Natural killer cell (primary cell): Measurements from ENCODE around the gene GGT1. TPM values are rescaled to one million over a fixed set of nuclear protein-coding genes. Genes with fewer than 3 reads are reported as not detected.
"Not testable (repeated sequence)": the region's sequence is repeated elsewhere in the genome, so short reads cannot be mapped to it uniquely, and the experiment has no call there.

ENCODE experiments used
- ATAC-seq, 3 donors: fragments of 150-1000 bp in 2 of 3; fragments of 200-7000 bp in 1 of 3; cut with Tn5 transposase; 1 replicate in 1 of 3; 2 replicates in 2 of 3; pipeline ENCODE4 v1.10.0; 2021; ENCODE audit warnings: mild to moderate bottlenecking in 2 of 3, moderate library complexity in 2 of 3
- DNase-seq, 2 donors: peaks; one replicate each; pipeline versions ENCODE4 v3.0.0 to v3.0.0-alpha.2; 2013 to 2021; ENCODE audit warnings: mixed read lengths in 1 of 2
- H3K27ac ChIP-seq: one replicate; pipeline ENCODE4 v1.5.1; 2013; ENCODE audit warnings: mild to moderate bottlenecking, low read length
- H3K27me3 ChIP-seq: one replicate; pipeline ENCODE4 v1.6.1; 2013; ENCODE audit warnings: low read length; ENCODE audit not compliant: control insufficient read depth, insufficient read depth
- H3K36me3 ChIP-seq: one replicate; pipeline ENCODE4 v1.6.1; 2013; ENCODE audit warnings: low read length; ENCODE audit not compliant: control insufficient read depth, insufficient read depth
- H3K4me1 ChIP-seq: one replicate; pipeline ENCODE4 v1.6.1; 2013; ENCODE audit warnings: low read length; ENCODE audit not compliant: control insufficient read depth, insufficient read depth
- H3K4me3 ChIP-seq: one replicate; pipeline ENCODE4 v1.5.1; 2013; ENCODE audit warnings: low read length
- H3K9me3 ChIP-seq: one replicate; pipeline ENCODE4 v1.6.1; 2013; ENCODE audit warnings: low read length; ENCODE audit not compliant: control insufficient read depth, insufficient read depth
- H3K27ac Mint-ChIP-seq, 2 donors: one replicate each; pipeline ENCODE4 v1.8.0; 2022; ENCODE audit warnings: mild to moderate bottlenecking in 2 of 2, mixed read lengths in 2 of 2, moderate library complexity in 1 of 2
- H3K27me3 Mint-ChIP-seq, 2 donors: one replicate each; pipeline ENCODE4 v1.8.0; 2022; ENCODE audit warnings: low read depth in 2 of 2, mixed read lengths in 2 of 2
- H3K36me3 Mint-ChIP-seq: one replicate; pipeline ENCODE4 v1.8.0; 2022; ENCODE audit warnings: mixed read lengths
- H3K4me1 Mint-ChIP-seq, 2 donors: one replicate each; pipeline ENCODE4 v1.8.0; 2022; ENCODE audit warnings: mixed read lengths in 2 of 2
- H3K4me3 Mint-ChIP-seq: one replicate; pipeline ENCODE4 v1.8.0; 2022; ENCODE audit warnings: mild to moderate bottlenecking, moderate library complexity, mixed read lengths
- H3K9me3 Mint-ChIP-seq, 2 donors: one replicate each; pipeline ENCODE4 v1.8.0; 2022; ENCODE audit warnings: mixed read lengths in 2 of 2
- WGBS: methylation state at CpG from one replicate; pipeline ENCODE4 v1.1.7; 2013; ENCODE audit warnings: missing lambda C conversion rate; ENCODE audit not compliant: insufficient coverage; 5-methylcytosine and 5-hydroxymethylcytosine counted together
- intact Hi-C: fragments of 100-400 bp; cut with micrococcal nuclease; formaldehyde crosslinking; loops from one replicate; pipeline ENCODE4 v1.14.2; 2022
- total RNA-seq, 4 donors: library from RNA; stranded (reverse); fragments of 120-200 nt in 1 of 4; gene quantifications; one replicate each; pipeline versions ENCODE4 v1.2.3 to v1.2.4, GENCODE V29; 2013 to 2022

The GGT1 gene
- total RNA-seq, 3 donors from 2014 or later (not counting 1 experiment from before 2014, with no cell fraction given), result 4.0 to 11.9 (median 7.0) TPM

DNA sequence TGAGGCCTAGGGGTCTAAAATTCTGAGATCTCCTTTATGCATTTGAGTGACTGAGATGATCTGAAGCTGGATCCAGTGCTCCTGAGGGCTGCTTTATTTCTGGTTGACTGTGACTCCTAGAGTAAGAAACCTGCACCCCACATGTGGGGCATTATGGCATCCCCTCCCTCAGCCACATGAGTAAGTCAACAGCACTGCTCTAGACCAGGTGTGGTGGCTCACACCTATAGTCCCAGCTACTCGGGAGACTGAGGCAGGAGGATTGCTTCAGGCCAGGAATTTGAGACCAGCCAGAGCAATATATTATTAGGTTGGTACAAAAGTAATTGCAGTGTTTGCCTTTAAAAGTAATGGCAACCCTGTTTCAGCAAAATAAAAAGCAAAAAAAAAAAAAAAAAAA, 39.3 kb downstream of the GGT1 start:
- H3K9me3 ChIP-seq, H3K27me3 Mint-ChIP-seq, H3K4me1 Mint-ChIP-seq, intact Hi-C loops, DNase-seq, H3K27ac ChIP-seq, H3K4me3 Mint-ChIP-seq, H3K36me3 ChIP-seq, H3K27me3 ChIP-seq, H3K4me3 ChIP-seq, H3K9me3 Mint-ChIP-seq, H3K27ac Mint-ChIP-seq, H3K36me3 Mint-ChIP-seq, H3K4me1 ChIP-seq, ATAC-seq: not testable (repeated sequence)
- WGBS, result 80% methylated on average over 1 of the region's 1 CpG

DNA sequence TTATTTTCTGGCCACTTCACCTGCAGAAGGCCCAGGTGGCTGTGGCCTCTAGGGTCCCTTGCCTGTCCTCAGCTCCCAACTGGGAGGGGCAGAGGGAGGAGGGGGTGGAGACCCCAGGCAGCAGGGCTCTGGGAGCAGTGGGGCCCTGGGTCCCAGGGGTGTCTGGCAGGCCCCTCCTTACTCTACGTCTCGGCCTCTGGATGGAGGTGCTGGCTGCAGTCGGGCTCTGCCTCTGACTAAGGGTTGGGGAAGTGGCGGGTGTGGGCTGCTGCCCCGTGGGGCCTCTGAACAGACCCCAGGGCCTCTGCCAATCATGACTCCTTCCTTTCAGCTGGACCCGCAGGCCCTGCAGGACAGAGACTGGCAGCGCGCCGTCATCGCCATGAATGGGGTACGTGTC, 41.4 kb downstream of the GGT1 start:
- H3K9me3 ChIP-seq, DNase-seq, H3K9me3 Mint-ChIP-seq, intact Hi-C loops, H3K36me3 Mint-ChIP-seq, H3K36me3 ChIP-seq, H3K4me3 ChIP-seq, ATAC-seq, H3K27ac ChIP-seq, H3K4me1 ChIP-seq, H3K4me3 Mint-ChIP-seq, H3K27me3 ChIP-seq, H3K27me3 Mint-ChIP-seq, H3K27ac Mint-ChIP-seq, H3K4me1 Mint-ChIP-seq: not testable (repeated sequence)
- 79% methylated on average over 2 of the region's 11 CpGs for WGBS

DNA sequence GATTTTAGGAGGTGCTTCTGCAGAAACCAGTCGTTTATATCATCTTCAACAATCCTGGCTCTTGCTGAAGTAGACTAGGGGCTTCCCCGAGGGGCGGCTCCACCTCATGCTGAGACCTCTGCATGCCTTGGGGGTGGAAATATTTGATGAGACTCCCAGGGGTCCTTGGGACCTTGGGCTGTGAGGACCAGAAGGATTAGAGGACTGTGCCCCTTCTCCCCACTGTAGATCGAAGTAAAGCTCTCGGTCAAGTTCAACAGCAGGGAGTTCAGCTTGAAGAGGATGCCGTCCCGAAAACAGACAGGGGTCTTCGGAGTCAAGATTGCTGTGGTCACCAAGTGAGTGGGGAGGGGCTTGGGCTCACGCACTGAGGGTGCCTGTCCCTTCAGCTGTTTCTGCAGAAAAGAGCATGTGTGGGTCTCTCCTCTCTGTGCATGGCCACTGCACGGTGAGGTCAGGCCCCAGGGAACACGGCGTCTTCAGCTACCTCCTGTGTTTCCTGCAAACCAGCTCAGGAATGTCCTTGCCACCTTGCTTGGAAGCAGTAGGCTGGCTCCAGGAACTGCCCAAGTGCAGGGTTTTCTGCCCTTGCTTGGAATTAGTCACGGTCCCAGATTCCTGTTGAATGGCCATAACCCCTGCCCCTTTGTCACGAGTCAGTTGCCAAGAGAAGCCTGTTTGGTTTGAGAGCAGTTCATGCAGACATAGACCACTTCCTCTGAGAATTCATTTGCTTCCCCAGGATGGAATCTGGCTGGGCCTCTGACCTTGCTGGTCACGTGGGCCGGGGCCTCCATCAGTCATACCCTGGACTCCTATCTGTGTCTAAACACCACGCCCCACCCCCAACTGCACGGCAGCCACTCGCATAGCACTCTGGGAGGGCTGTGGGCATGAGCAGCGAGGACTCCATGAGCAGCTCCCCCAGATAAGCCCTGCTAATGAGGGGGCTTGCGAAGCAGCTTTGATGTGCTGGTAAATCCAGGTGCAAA, 42.7 kb downstream of the GGT1 start:
- H3K36me3 Mint-ChIP-seq, H3K27ac Mint-ChIP-seq, H3K36me3 ChIP-seq, intact Hi-C loops, H3K4me3 Mint-ChIP-seq, H3K9me3 ChIP-seq, H3K27me3 ChIP-seq, H3K27ac ChIP-seq, H3K9me3 Mint-ChIP-seq, H3K27me3 Mint-ChIP-seq, H3K4me1 Mint-ChIP-seq, H3K4me3 ChIP-seq, H3K4me1 ChIP-seq, DNase-seq, ATAC-seq: not testable (repeated sequence)
- WGBS, result 68% methylated on average over 3 of the region's 21 CpGs

DNA sequence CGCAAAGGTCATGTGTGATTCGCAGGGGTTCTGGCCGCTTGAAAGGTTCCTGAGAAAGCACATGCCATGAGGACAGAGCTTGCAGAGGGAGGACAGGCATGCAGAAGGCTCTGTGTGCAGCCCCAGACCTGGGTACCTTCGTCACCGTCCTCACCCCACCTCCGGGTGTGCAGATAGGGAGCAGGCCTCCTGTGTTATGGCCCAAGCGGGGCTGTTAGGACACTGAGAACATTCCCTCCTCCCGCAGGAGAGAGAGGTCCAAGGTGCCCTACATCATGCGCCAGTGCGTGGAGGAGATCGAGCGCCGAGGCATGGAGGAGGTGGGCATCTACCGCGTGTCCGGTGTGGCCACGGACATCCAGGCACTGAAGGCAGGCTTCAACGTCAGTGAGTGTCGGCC, 43.8 kb downstream of the GGT1 start:
- H3K27me3 ChIP-seq, H3K4me1 ChIP-seq, intact Hi-C loops, ATAC-seq, H3K4me1 Mint-ChIP-seq, H3K4me3 Mint-ChIP-seq, H3K9me3 ChIP-seq, H3K36me3 Mint-ChIP-seq, H3K36me3 ChIP-seq, H3K4me3 ChIP-seq, H3K27me3 Mint-ChIP-seq, DNase-seq, H3K9me3 Mint-ChIP-seq, H3K27ac ChIP-seq, H3K27ac Mint-ChIP-seq: not testable (repeated sequence)
- WGBS, result 92% methylated on average over 10 of the region's 19 CpGs

DNA sequence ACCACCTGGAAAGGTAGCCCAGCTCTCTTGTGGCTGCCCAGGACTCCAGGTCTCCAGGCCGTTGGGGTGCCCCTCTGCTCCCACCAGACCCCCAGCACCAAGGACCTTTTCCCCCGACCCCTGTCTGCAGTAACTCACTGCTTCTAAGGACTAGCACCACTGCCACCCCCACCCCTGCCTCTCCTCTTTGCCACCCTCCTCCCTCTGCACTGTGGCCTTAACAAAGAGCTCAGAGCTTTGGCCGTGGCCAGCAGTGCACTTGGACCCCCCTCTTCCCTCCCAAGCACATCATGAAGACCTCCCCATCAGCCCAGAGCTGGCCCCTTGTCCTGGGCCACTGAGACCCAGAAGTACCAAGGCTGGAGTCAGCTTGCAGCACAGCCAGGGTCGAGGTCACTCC, 46.4 kb downstream of the GGT1 start:
- not testable (repeated sequence) for H3K27me3 Mint-ChIP-seq, ATAC-seq

DNA sequence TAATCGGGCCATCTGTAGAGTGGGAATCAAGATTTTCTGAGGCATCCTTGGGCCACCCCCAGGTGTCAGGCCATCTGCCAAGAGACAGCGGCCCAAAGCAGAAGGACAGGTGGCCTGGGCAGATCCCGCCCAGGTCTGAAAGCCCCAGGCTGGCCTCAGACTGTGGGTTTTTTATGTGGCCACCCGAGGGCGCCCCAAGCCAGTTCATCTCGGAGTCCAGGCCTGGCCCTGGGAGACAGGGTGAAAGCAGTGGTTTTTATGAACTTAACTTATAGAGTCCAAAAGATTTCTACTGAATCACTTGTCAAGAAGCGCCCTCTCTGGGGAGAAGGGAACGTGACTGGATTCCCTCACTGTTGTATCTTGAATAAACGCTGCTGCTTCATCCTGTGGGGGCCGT, 47.9 kb downstream of the GGT1 start:
- intact Hi-C loops, ATAC-seq, H3K4me3 ChIP-seq, H3K9me3 ChIP-seq, H3K36me3 Mint-ChIP-seq, H3K27ac Mint-ChIP-seq, H3K27me3 Mint-ChIP-seq, H3K4me1 ChIP-seq, H3K9me3 Mint-ChIP-seq, H3K4me3 Mint-ChIP-seq, H3K36me3 ChIP-seq, H3K27me3 ChIP-seq, H3K4me1 Mint-ChIP-seq, H3K27ac ChIP-seq: not testable (repeated sequence)
- peak in 1 of 2 donors; percentile 48 for DNase-seq
- WGBS, result no CpG with 5 or more reads among the region's 10 CpGs

More for the DNA sequence above, 46.4 kb downstream of the GGT1 start:
- H3K36me3 ChIP-seq, DNase-seq, H3K4me1 ChIP-seq, H3K27me3 ChIP-seq, H3K9me3 Mint-ChIP-seq, H3K9me3 ChIP-seq, intact Hi-C loops, H3K27ac Mint-ChIP-seq, H3K27ac ChIP-seq, H3K4me3 ChIP-seq, H3K4me3 Mint-ChIP-seq, H3K4me1 Mint-ChIP-seq, H3K36me3 Mint-ChIP-seq: not testable (repeated sequence)
- WGBS, result 86% methylated on average over 1 of the region's 4 CpGs

DNA sequence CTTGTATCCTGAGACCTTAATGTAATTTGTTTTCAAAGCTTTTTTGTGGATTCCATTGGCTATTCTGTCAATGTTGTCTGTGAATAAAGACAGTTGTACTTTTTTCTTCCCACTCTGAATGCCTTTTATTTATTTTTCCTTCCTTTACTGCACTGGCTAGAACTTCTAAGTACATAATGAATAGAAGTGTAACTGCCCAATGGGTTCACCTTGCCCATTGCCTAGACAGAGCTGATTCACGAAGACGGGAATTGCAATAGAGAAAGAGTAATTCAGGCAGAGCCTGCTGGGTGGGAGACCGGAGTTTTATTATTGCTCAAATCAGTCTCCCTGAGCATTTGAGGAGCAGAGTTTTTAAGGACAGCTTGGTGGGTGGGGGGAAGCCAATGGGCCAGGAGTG, 62.4 kb downstream of the GGT1 start:
- H3K36me3 Mint-ChIP-seq, H3K27ac Mint-ChIP-seq, H3K4me1 ChIP-seq, intact Hi-C loops, H3K4me3 ChIP-seq, H3K4me3 Mint-ChIP-seq, H3K27ac ChIP-seq, ATAC-seq, H3K9me3 Mint-ChIP-seq, H3K36me3 ChIP-seq, H3K9me3 ChIP-seq, H3K27me3 ChIP-seq, H3K4me1 Mint-ChIP-seq, DNase-seq: not testable (repeated sequence)
- WGBS, result 92% methylated on average over 3 of the region's 3 CpGs
- H3K27me3 Mint-ChIP-seq, result peaks cover 12 to 13% of the 10 kb centered on the region in 2 donors

DNA sequence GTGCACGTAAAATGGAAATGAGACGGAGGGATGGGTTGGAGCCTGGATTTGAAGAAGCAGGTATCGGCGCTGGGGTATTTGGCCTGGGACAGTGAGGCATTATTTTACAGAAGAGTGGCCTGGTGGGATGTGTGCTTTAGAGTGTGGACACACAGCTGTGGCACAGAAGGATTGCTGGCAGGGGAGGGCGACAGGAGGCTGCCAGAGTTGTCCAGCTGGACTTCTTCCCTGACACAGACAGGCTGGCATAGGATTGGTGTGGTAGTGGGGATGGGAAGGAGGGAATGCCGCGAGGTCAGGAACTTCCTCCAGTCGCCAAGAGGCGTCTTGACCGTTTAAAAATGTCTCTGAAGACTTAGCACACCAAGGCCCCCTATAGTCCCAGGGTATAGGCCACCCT, 64.9 kb downstream of the GGT1 start:
- H3K27me3 ChIP-seq, H3K9me3 Mint-ChIP-seq, intact Hi-C loops, H3K4me3 ChIP-seq, H3K4me1 ChIP-seq, ATAC-seq, H3K27ac ChIP-seq, H3K36me3 ChIP-seq, H3K27ac Mint-ChIP-seq, DNase-seq, H3K4me1 Mint-ChIP-seq, H3K36me3 Mint-ChIP-seq, H3K4me3 Mint-ChIP-seq, H3K9me3 ChIP-seq: not testable (repeated sequence)
- H3K27me3 Mint-ChIP-seq, result peaks cover 10 to 18% of the 10 kb centered on the region in 2 donors
- WGBS, result 94% methylated on average over 3 of the region's 10 CpGs
